Stimulated activated CD4-positive, alpha-beta T cell treated with anti-CD3 and anti-CD28 coated beads, Interleukin-15, amount 100 ng/mL, for 1 hour (primary cell): ENCODE measurements around the gene WNT11.

Experiments
- DNase-seq, 2 donors: peaks; one replicate each; pipeline ENCODE4 v3.0.0-alpha.2; 2020; ENCODE audit warnings: low read depth in 1 of 2, low spot score in 1 of 2

The WNT11 gene

GRCh38 chr11:76177250-76177686 lies 29.0 kb downstream of the WNT11 start:
- DNase-seq = no peak

DNA sequence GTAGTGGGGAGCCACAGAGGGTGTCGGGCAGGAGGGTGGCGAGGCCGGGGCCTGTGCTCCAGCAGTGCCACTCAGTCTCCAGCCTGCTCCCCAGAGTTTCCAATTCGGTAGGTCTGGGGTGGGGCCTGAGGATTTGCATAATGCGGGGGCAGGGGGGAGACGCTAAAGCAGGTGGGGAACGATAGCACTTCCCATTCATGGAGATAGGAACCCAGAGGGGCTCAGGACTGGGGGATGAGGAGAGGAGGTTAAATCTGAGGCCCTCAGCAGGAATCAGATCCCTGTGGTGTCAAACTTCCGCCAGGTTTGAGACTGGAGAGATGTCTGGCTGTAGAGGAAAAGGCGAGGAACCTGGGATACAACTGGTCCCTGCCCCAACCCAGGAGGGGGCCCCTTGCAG lies 29.8 kb downstream of the WNT11 start:
- no peak for DNase-seq

- DNase-seq = no peak
Observed at GRCh38 chr11:76175783-76176182, 30.5 kb downstream of the WNT11 start.

DNA sequence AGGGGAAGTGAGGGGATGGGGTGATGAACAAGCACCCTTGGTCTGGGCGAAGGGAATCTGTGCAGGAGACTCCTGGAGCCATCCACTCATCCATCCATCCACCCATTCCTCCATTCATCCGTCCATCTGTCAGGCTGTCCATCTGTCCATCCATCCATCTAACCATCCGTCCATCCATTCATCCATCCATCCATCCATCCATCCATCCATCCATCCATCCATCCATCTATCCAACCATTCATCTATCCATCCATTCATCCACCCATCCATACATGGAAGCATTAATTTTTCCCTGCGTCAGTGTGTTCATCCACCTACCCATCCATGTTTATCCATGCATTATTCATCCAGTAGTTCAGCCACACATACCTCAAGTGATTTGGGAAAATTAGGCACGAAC lies 32.0 kb downstream of the WNT11 start:
- no peak for DNase-seq

DNA sequence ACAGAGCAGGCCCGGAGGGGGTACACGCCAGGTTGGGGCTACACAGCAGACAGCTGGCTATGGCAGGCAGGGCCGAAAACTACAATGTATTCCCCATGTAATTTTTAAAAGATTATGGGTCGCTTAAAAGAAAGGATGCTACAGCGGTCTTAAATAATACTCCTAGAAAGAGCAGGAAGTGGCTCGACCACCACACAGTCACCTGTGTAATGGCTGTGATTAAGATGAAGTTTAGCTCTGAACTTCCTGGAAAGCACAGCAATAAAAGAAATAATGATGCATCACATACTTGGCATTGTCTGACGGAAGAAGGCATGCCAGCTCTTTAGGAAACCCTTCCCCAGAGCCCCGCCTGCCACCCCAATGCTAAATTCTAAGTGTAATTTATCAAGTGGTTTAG lies 32.6 kb downstream of the WNT11 start:
- no peak for DNase-seq

- DNase-seq = no peak
Observed at GRCh38 chr11:76172583-76172982, 33.7 kb downstream of the WNT11 start.

DNA sequence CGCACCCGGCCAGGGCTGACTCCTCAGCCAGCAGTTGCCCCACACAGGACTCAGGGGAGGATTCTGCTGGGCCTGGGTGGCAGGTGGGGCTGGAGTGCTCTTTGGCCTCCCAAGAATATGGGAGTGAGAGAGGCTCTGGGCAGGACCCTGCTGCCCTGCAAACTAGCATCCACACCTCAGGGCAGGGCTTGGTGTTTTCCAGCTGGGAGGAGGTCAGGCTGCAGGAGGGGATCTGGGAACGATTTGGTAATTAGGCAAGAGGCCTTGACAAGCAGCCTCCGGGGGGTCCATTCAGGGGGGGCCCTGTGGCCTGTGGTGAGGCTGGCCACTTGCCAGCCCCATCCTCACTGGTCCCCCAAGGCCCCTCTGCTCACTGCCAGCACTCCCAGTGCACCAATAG lies 35.8 kb downstream of the WNT11 start:
- DNase-seq = no peak

DNA sequence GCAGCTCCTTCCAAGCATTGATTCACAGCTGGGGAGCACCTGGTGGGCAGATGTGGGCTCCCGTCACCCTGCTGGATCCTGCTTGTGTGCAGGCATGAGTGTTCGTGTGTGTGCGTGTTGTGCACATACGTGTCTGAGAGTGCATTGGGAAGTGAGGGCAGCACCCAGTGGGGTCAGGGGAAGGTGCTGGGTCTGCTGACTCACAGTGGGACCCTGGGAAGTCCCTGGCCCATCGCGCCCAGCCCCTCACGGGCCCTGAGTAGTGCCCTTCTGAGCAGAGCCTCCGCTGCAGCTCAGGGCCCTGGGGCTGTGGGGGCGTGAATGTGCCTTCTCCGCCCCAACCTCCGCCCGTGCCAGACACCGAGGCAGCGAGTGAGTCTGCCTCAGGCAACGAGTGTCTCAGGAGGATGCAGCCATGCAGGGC lies 36.8 kb downstream of the WNT11 start:
- no peak for DNase-seq

- no peak for DNase-seq
Observed at GRCh38 chr11:76167590-76167989, 38.7 kb downstream of the WNT11 start.

GRCh38 chr11:76166314-76166713 lies 40.0 kb downstream of the WNT11 start:
- no peak for DNase-seq

DNA sequence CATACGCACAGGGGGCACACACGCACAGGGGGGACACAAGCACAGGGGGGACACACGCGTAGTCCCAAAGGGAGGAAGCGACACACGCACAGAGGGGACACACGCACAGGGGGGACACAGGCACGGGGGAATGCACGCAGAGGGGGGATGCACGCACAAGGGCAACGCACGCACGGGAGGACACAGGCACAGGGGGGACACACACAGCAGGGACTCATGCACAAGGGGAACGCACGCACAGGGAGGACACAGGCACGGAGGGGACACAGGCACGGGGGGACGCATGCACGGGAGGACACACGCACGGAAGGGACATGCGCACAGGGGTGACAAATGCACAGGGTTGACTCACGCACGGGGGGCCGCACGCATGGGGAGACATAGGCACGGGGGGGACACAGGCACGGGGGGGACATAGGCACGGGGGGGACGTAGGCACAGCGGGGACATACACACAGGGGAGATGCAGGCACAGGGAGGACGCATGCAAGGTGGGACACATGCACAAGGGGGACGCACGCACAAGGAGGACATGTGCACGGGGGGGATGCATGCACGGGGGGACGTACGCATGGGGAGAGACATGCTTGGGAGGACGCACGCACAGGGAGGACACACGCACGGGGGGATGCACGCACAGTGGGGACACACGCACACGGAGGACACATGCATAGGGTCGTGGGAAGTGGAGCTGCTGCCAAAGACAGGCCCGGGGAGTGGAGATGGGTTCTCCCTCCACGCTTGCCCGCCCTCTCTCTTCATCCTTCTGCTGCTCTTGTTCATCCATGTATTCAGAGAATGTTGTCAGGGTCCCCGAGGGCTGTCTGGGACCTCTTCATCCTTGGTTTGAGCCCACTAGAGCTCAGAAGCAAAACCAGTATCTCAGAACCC lies 41.2 kb downstream of the WNT11 start:
- DNase-seq = no peak

DNA sequence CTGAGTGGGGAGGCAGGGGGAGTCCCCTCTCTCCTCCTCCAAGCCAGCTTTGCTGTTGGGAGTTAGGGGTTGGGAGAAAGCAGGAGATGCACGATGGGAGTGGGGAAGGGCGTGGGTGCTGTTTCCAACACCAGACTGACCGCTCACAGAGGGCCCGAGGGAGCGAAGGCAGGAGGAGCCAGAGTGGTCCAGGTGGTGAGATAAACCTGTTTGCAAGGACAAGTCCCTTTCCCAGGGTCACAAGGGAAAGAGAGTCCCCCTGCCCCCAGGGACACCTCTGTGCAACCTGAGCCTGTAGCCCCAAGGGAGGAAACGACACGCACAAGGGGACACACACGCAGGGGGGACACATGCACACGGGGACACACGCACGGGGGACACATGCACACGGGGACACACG lies 42.2 kb downstream of the WNT11 start:
- no peak for DNase-seq

DNA sequence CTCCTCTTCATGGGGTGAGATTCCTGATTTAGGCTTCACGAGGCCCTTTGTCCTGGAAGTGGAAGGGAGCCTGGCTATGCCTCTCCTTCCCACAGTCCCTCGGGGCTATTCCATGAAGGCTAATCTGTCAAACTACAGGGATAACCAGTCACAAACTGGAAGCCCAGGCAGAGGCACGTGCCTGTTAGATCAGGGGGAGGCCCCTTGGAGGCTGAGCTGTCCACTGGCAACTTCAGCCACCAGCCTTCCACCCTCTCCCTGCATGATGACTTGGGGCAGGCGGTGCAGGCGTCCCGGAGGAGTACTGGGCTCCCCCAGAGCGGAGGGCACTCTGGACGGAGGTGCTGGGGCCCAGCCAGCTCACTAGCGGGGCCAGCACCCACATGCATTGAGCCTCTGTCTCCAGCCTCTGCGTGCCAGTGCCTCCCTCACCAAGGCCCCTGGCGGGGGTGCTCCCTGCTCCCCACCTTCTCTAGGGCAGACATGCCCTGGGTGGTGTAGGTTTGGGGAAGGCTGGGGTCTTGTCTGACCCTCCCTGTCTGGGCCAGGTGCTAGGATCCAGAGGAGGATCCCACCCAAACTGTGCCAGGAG lies 42.9 kb downstream of the WNT11 start:
- no peak for DNase-seq

GRCh38 chr11:76162336-76163288 lies 43.7 kb downstream of the WNT11 start:
- no peak for DNase-seq

DNA sequence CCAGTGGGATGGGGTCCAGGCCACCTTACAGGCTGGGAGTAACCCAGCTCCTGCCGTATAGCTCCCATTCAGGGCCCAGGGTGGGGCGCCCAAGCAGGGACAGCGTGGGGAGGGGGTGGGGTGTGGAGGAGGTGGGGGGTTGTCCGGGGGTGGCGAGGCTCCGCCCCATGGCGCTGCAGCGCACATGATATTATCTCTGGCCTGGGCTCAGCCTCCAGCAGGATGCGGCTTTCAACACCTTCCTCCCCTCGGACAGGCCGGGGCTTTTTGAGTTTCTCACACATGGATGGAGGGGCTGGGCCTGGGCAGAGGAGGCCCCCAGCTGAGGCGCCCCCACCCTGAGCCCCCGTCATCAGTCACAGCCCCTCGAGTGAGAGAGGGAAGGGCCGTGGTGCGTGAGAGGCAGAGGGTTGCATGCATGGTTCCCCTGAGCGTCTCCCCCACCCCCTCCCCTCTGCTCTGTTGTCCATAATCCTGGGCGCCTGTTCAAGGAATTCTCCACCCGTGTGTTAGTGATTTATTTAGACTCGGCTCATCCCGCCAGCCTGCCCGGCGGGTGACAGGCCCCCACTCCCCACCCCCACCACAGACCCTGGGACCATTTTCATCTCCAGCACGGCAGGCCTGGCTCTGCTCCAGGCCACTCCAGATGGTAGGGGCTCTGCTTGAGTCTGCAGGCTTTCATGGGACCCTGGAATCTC lies 44.9 kb downstream of the WNT11 start:
- DNase-seq = no peak

DNA sequence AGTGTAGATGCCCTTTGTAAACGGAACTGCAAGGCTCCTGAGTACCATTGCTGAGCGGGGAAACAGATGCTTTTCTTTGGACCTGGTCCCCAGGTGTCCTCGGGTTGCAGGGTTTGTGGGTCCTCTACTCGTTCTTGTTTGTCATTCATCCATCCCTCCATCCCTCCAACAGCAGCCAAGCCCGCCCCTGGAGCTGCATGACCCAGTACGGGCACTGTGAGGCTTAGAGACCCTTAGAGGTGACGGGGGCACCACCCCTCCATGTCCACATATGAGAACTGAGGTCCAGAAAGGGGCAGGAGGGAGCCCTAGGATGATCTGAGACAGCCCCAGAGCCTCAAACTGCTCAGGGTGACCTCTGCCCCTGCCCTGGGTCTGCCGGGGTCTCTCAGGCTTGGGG lies 45.4 kb downstream of the WNT11 start:
- no peak for DNase-seq

GRCh38 chr11:76159983-76160661 lies 46.2 kb downstream of the WNT11 start:
- DNase-seq = no peak

DNA sequence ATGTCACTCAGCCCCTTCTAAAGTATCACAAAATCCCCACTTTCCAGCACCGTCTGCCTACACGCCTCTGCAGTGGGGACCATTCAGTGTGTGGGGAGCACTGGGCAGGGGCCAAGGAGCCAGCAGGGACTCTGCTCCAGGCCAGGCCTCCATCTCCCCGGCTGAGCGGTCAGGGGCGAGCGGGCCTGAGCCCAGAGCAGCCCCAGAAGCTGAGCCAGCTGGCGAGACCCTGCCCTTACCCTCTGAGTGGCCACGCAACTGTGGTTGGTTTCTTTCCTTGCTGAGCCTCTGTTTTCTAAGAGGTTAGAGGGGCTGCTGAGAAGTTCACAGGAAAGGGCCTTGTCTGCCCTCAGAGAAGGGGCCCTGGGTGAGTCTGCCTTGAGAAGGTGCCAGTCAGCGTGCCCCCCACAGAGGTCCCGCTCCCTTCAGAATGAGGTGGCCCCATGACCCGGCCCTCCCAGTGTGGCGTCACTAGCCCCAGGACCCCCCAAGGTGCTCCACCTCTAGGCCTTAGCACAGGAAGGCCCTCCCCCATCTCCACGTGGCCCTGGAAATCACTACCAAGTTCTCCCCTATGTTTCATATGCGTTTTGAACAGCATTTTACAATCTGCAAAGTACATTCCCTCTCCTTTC lies 46.9 kb downstream of the WNT11 start:
- DNase-seq = no peak

- DNase-seq = no peak
Observed at GRCh38 chr11:76158394-76159302, 47.7 kb downstream of the WNT11 start.
